ENCODE results near the gene SLC35C1. TPM values are rescaled to one million over a fixed set of nuclear protein-coding genes. Genes with fewer than 3 reads are reported as not detected.
"Not testable (repeated sequence)": the region's sequence is repeated elsewhere in the genome, so short reads cannot be mapped to it uniquely, and the experiment has no call there.

The SLC35C1 gene
- total RNA-seq, 1 donor from 2014 or later = 5.7 TPM

GRCh38 chr11:45832811-45833441 is 28.0 kb downstream of the SLC35C1 start:
- Histone ChIP-seq H3K4me1 (no peaks in the 10 kb centered on the region), H3K27ac (replicated peaks) (no peak overlapping the region), H3K36me3 (no peaks in the 10 kb centered on the region), H3K4me3 (no peak overlapping the region), H3K9me3 (replicated peaks) (no peaks in the 10 kb centered on the region), H3K27me3 (ENCODE audit: low read depth) (no peaks in the 10 kb centered on the region)
- no peak for DNase-seq
- TF ChIP-seq, protein P1, sequence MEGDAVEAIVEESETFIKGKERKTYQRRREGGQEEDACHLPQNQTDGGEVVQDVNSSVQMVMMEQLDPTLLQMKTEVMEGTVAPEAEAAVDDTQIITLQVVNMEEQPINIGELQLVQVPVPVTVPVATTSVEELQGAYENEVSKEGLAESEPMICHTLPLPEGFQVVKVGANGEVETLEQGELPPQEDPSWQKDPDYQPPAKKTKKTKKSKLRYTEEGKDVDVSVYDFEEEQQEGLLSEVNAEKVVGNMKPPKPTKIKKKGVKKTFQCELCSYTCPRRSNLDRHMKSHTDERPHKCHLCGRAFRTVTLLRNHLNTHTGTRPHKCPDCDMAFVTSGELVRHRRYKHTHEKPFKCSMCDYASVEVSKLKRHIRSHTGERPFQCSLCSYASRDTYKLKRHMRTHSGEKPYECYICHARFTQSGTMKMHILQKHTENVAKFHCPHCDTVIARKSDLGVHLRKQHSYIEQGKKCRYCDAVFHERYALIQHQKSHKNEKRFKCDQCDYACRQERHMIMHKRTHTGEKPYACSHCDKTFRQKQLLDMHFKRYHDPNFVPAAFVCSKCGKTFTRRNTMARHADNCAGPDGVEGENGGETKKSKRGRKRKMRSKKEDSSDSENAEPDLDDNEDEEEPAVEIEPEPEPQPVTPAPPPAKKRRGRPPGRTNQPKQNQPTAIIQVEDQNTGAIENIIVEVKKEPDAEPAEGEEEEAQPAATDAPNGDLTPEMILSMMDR (IDR thresholded peaks at IDR 0.05; ENCODE audit: borderline replicate concordance) = no peak
- intact Hi-C loops (cut with micrococcal nuclease) = no loop called here

DNA sequence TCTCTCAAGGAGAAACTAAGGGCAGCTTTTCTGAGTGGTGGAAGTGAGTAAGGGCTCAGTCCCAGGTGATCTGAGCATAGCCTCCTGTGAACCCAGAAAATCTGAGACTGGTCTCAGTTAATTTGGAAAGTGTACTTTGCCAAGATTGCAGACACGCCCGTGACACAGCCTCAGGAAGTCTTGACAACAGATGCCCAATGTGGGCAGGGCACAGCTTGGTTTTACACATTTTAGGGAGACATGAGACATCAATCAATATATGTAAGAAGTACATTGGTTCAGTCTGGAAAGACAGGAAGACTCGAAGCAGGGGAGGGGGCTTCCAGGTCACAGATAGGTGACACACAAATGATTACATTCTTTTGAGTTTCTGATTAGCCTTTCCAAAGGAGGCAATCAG is 28.8 kb downstream of the SLC35C1 start:
- no peaks in the 10 kb centered on the region for H3K27me3 ChIP-seq (ENCODE audit: low read depth)
- TF ChIP-seq, protein P1 (IDR thresholded peaks at IDR 0.05; ENCODE audit: borderline replicate concordance) = no peak
- no peaks in the 10 kb centered on the region for H3K36me3 ChIP-seq
- no peaks in the 10 kb centered on the region for H3K4me1 ChIP-seq
- DNase-seq = no peak
- H3K9me3 ChIP-seq (replicated peaks) = no peaks in the 10 kb centered on the region
- intact Hi-C loops (cut with micrococcal nuclease) = no loop called here
- no peak overlapping the region for H3K4me3 ChIP-seq
- no peak overlapping the region for H3K27ac ChIP-seq (replicated peaks)

- no peaks in the 10 kb centered on the region for H3K36me3 ChIP-seq
- no peak overlapping the region for H3K27ac ChIP-seq (replicated peaks)
- no peak for DNase-seq
- H3K9me3 ChIP-seq (replicated peaks) = no peaks in the 10 kb centered on the region
- TF ChIP-seq, protein P1 (IDR thresholded peaks at IDR 0.05; ENCODE audit: borderline replicate concordance) = no peak
- intact Hi-C loops (cut with micrococcal nuclease) = no loop called here
- no peaks in the 10 kb centered on the region for H3K4me1 ChIP-seq
- H3K27me3 ChIP-seq (ENCODE audit: low read depth) = no peaks in the 10 kb centered on the region
- no peak overlapping the region for H3K4me3 ChIP-seq
Observed at GRCh38 chr11:45834298-45834756, 29.4 kb downstream of the SLC35C1 start.

GRCh38 chr11:45839204-45839603 is 34.3 kb downstream of the SLC35C1 start:
- H3K27me3 ChIP-seq (ENCODE audit: low read depth) = no peaks in the 10 kb centered on the region
- no peak overlapping the region for H3K4me3 ChIP-seq
- DNase-seq = no peak
- no peaks in the 10 kb centered on the region for H3K9me3 ChIP-seq (replicated peaks)
- H3K36me3 ChIP-seq = no peaks in the 10 kb centered on the region
- intact Hi-C loops (cut with micrococcal nuclease) = no loop called here
- TF ChIP-seq, protein P1 (IDR thresholded peaks at IDR 0.05; ENCODE audit: borderline replicate concordance) = no peak
- H3K27ac ChIP-seq (replicated peaks) = no peak overlapping the region
- peaks cover 10% of the 10 kb centered on the region for H3K4me1 ChIP-seq

DNA sequence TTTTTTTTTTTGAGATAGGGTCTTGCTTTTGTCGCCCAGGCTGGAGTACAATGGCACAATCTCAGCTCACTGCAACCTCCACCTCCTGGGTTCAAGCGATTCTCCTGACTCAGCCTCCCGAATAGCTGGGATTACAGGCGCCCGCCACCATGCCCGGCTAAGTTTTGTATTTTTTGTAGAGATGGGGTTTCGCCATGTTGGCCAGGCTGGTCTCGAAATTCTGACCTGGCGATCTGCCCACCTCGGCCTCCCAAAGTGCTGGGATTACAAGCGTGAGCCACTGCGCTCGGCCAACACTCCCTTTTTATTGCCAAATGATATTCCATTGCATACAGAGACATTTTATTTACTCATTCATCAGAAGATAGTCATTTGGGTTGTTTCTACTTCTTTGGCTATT is 35.3 kb downstream of the SLC35C1 start:
- H3K27ac ChIP-seq (replicated peaks); H3K4me3 ChIP-seq; H3K9me3 ChIP-seq (replicated peaks); H3K4me1 ChIP-seq; intact Hi-C loops (cut with micrococcal nuclease); H3K27me3 ChIP-seq (ENCODE audit: low read depth); DNase-seq; H3K36me3 ChIP-seq: not testable (repeated sequence)

DNA sequence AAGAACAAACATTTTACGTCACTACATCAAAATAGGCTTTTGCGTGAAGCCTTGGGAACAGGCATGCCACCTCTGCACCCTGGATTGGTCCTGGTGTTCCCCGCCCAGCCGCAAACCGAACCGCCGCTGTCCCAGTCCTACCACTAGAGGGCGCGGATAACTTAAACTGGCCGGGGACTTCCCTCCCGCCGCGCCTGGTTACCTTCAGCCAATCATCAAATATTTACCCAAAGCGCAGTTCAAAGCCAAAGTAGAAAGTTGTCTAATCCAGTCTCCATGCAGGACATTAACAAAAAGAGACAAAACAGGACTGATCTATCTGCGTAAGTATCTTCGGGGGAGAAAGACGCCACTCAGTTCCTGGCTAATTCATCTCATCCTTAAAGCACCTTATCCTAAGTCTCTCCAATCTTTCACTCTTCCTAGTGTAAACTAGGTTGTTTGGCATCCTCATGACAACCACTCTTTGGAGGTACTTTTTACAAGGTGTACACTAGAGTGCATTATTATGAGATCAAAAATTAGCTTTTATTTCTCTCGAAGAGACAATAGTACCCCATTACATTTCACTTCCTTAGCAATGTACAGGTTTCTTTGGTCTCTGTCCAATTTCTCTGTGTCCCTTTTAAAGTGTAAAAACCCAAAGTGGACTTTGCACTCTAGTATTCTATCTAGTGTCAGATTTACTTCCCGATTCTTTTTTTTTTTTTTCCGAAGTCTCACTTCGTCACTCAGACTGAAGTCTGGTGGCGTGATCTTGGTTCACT is 38.4 kb downstream of the SLC35C1 start:
- intact Hi-C loops (cut with micrococcal nuclease) = no loop called here
- TF ChIP-seq, protein P1 (IDR thresholded peaks at IDR 0.05; ENCODE audit: borderline replicate concordance) = peak; percentile 96
- Histone ChIP-seq H3K9me3 (replicated peaks) (no peaks in the 10 kb centered on the region), H3K4me1 (peaks cover 33% of the 10 kb centered on the region), H3K27me3 (ENCODE audit: low read depth) (no peaks in the 10 kb centered on the region), H3K4me3 (peak overlapping the region; percentile 45), H3K27ac (replicated peaks) (peak overlapping the region; percentile 34), H3K36me3 (no peaks in the 10 kb centered on the region)
- peak; percentile 88 for DNase-seq

Measured in left ventricle myocardium inferior (tissue), 1 donor.